Breast epithelium (tissue), 3 donors: ENCODE data around the gene NEFH.

ENCODE experiments used
- CTCF ChIP-seq, 3 donors: fragments of 450-650 bp; IDR thresholded peaks; one replicate each; pipeline ENCODE4 v1.5.1; 2016 to 2017; ENCODE audit warnings: antibody characterized with exemption in 3 of 3, mild to moderate bottlenecking in 3 of 3, moderate library complexity in 3 of 3
- POLR2A ChIP-seq: fragments of 450-650 bp; IDR thresholded peaks from one replicate; pipeline ENCODE4 v1.6.1; 2016; ENCODE audit warnings: antibody characterized with exemption, mild to moderate bottlenecking, moderate library complexity
- POLR2AphosphoS5 ChIP-seq, 3 donors: sonication (generic); formaldehyde crosslinking; IDR thresholded peaks; one replicate each; pipeline ENCODE4 v1.6.1; 2017; ENCODE audit warnings: antibody characterized with exemption in 3 of 3

GRCh38 chr22:29503811-29504372, 23.9 kb downstream of the NEFH start:
- TF ChIP-seq CTCF (IDR thresholded peaks at IDR 0.05) (no peak), POLR2A (no peak), POLR2AphosphoS5 (IDR thresholded peaks at IDR 0.05) (no peak)
